ENCODE results near the gene CPE.

GRCh38 chr4:165519591-165519990 lies 140.8 kb downstream of the CPE start:
- TF ChIP-seq, protein P1, sequence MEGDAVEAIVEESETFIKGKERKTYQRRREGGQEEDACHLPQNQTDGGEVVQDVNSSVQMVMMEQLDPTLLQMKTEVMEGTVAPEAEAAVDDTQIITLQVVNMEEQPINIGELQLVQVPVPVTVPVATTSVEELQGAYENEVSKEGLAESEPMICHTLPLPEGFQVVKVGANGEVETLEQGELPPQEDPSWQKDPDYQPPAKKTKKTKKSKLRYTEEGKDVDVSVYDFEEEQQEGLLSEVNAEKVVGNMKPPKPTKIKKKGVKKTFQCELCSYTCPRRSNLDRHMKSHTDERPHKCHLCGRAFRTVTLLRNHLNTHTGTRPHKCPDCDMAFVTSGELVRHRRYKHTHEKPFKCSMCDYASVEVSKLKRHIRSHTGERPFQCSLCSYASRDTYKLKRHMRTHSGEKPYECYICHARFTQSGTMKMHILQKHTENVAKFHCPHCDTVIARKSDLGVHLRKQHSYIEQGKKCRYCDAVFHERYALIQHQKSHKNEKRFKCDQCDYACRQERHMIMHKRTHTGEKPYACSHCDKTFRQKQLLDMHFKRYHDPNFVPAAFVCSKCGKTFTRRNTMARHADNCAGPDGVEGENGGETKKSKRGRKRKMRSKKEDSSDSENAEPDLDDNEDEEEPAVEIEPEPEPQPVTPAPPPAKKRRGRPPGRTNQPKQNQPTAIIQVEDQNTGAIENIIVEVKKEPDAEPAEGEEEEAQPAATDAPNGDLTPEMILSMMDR (IDR thresholded peaks at IDR 0.05): no peak
- no peak for TF ChIP-seq POLR2A (IDR thresholded peaks at IDR 0.05)

Data from tibial nerve (tissue), 3 donors.